DND-41 (cell line): ENCODE results near the gene FHAD1.

ENCODE experiments used
- ATAC-seq: fragments of 200-7000 bp; cut with Tn5 transposase; 3 replicates; pipeline ENCODE4 v1.9.1; 2021; ENCODE audit warnings: low read depth; ENCODE audit not compliant: insufficient read depth
- DNase-seq: peaks from one replicate; pipeline ENCODE4 v3.0.0-alpha.2; 2020
- H2AFZ ChIP-seq: 2 replicates; pipeline ENCODE4 v1.6.0; 2012; ENCODE audit warnings: low read depth, low read length
- H3K27ac ChIP-seq: 2 replicates; pipeline ENCODE4 v1.5.1; 2012; ENCODE audit warnings: low read length, inconsistent platforms
- H3K27me3 ChIP-seq: fragments of 200-600 bp; sonication (generic); 2 replicates; pipeline ENCODE4 v1.6.0; 2012; ENCODE audit warnings: low read length, mild to moderate bottlenecking, inconsistent platforms; ENCODE audit not compliant: insufficient read depth, poor library complexity
- H3K36me3 ChIP-seq: 2 replicates; pipeline ENCODE4 v1.5.1; 2012; ENCODE audit warnings: low read length, inconsistent platforms; ENCODE audit not compliant: insufficient read depth
- H3K4me1 ChIP-seq: 2 replicates; pipeline ENCODE4 v1.5.1; 2012; ENCODE audit warnings: mild to moderate bottlenecking, low read length; ENCODE audit not compliant: insufficient read depth
- H3K4me2 ChIP-seq: 2 replicates; pipeline ENCODE4 v1.6.0; 2012; ENCODE audit warnings: mild to moderate bottlenecking, moderate library complexity, low read length, inconsistent platforms; ENCODE audit not compliant: insufficient read depth
- H3K4me3 ChIP-seq, 2 experiments: fragments of 200-600 bp in 1 of 2; shearing (Covaris generic) in 1 of 2; 2 replicates each; pipeline ENCODE4 v1.5.1; 2012 to 2016; ENCODE audit warnings: inconsistent platforms in 2 of 2, low read length in 2 of 2, mild to moderate bottlenecking in 2 of 2, low read depth in 1 of 2, moderate library complexity in 1 of 2
- H3K79me2 ChIP-seq: 2 replicates; pipeline ENCODE4 v1.6.0; 2012; ENCODE audit warnings: low read length, inconsistent platforms; ENCODE audit not compliant: insufficient read depth
- H3K9ac ChIP-seq: 2 replicates; pipeline ENCODE4 v1.6.0; 2012; ENCODE audit warnings: low read depth, mild to moderate bottlenecking, inconsistent platforms, low read length, moderate library complexity
- H3K9me3 ChIP-seq: 2 replicates; pipeline ENCODE4 v1.5.1; 2012; ENCODE audit warnings: low read length, moderate library complexity, mild to moderate bottlenecking, inconsistent platforms; ENCODE audit not compliant: insufficient read depth, severe bottlenecking
- H4K20me1 ChIP-seq: 2 replicates; pipeline ENCODE4 v1.6.0; 2012; ENCODE audit warnings: low read length; ENCODE audit not compliant: insufficient read depth
- EZH2 ChIP-seq: IDR thresholded peaks from 3 replicates; pipeline ENCODE4 v1.6.1; 2012; ENCODE audit warnings: borderline replicate concordance, low read depth, mild to moderate bottlenecking, moderate library complexity, low read length, inconsistent platforms; ENCODE audit not compliant: severe bottlenecking
- TF ChIP-seq, protein P1 (sequence below): IDR thresholded peaks from 2 replicates; pipeline ENCODE4 v1.5.1; 2012; ENCODE audit warnings: borderline replicate concordance, low read length, moderate library complexity, mild to moderate bottlenecking; ENCODE audit not compliant: poor library complexity, severe bottlenecking; ENCODE audit errors: extremely low read depth

FHAD1 gene

DNA sequence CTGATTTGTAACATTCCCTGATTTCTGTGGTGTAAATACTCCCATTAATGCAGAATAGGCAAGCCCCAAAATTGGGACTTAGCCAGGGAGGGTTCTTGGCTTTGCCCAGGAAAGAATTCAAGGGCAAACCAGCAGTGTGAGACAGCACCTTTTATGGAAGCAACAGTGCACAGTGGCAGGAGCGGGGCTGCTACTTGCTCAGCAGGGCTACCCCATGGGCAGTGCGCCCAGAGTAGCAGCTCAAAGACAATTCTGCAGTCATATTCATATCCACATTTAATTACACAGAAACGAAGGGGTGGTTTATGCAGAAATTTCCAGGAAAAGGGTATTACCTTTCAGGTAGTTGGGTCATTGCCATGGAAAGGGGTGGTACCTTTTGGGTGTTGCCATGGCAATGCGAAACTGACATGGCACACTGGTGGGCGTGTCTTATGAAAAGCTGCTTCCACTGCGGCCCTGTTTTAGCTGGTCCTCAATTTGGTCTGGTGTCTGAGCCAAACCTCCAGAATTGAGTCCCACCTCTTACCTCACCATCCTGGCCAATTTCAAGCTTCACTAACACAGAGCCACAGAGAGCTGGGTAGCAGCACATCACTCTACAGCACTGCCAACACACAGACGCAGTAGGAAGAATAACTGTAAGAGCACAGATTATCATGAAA, 35.9 kb downstream of the FHAD1 start:
- ATAC-seq (no peak), DNase-seq (no peak)
- Histone ChIP-seq H2AFZ (no peak overlapping the region), H3K79me2 (no peaks in the 10 kb centered on the region), H3K27me3 (peaks cover 4% of the 10 kb centered on the region), H3K36me3 (no peaks in the 10 kb centered on the region), H3K27ac (no peak overlapping the region), H3K9ac (no peak overlapping the region), H4K20me1 (no peaks in the 10 kb centered on the region), H3K4me3 (no peak overlapping the region), H3K4me1 (no peaks in the 10 kb centered on the region), H3K9me3 (no peaks in the 10 kb centered on the region), H3K4me2 (no peak overlapping the region)
- TF ChIP-seq, protein P1, sequence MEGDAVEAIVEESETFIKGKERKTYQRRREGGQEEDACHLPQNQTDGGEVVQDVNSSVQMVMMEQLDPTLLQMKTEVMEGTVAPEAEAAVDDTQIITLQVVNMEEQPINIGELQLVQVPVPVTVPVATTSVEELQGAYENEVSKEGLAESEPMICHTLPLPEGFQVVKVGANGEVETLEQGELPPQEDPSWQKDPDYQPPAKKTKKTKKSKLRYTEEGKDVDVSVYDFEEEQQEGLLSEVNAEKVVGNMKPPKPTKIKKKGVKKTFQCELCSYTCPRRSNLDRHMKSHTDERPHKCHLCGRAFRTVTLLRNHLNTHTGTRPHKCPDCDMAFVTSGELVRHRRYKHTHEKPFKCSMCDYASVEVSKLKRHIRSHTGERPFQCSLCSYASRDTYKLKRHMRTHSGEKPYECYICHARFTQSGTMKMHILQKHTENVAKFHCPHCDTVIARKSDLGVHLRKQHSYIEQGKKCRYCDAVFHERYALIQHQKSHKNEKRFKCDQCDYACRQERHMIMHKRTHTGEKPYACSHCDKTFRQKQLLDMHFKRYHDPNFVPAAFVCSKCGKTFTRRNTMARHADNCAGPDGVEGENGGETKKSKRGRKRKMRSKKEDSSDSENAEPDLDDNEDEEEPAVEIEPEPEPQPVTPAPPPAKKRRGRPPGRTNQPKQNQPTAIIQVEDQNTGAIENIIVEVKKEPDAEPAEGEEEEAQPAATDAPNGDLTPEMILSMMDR = no peak
- TF ChIP-seq EZH2 = no peak

- DNase-seq = no peak
- no peak overlapping the region for H3K9ac ChIP-seq
- no peak overlapping the region for H3K4me3 ChIP-seq
- TF ChIP-seq EZH2 = no peak
- TF ChIP-seq, protein P1 = no peak
- no peaks in the 10 kb centered on the region for H4K20me1 ChIP-seq
- H3K4me2 ChIP-seq = no peak overlapping the region
- H3K4me1 ChIP-seq = no peaks in the 10 kb centered on the region
- H3K9me3 ChIP-seq = no peaks in the 10 kb centered on the region
- no peak overlapping the region for H3K27ac ChIP-seq
- no peaks in the 10 kb centered on the region for H3K36me3 ChIP-seq
- H2AFZ ChIP-seq = no peak overlapping the region
- ATAC-seq = no peak
- H3K27me3 ChIP-seq = peaks cover 4% of the 10 kb centered on the region
- H3K79me2 ChIP-seq = no peaks in the 10 kb centered on the region
Observed at GRCh38 chr1:15283526-15283925, 36.5 kb downstream of the FHAD1 start.

DNA sequence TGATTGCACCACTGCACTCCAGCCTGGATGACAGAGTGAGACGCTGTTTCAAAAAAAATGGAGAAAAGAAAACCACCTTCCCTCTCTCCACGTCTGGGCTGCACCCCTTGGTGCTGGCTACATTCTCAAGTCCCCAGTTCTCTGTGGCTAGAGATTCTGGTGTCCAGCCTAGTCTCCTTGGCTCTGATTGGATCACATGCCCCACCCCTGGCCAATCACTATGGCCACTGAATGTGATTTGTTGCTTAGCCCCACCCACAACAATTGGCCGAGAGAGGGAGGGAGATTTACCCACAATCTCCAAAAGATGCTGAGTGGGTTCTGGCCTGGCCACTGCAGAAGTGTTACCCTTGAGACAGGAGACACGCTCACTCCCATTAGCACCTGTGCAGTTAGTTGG, 39.4 kb downstream of the FHAD1 start:
- Histone ChIP-seq H4K20me1 (no peaks in the 10 kb centered on the region), H3K79me2 (no peaks in the 10 kb centered on the region)
- no peak for DNase-seq

More for the DNA sequence above, 39.4 kb downstream of the FHAD1 start:
- Histone ChIP-seq H3K9me3 (no peaks in the 10 kb centered on the region), H3K36me3 (no peaks in the 10 kb centered on the region), H3K27ac (no peak overlapping the region), H3K4me2 (no peak overlapping the region), H3K4me1 (no peaks in the 10 kb centered on the region), H3K9ac (no peak overlapping the region), H2AFZ (no peak overlapping the region), H3K4me3 (no peak overlapping the region), H3K27me3 (no peaks in the 10 kb centered on the region)
- TF ChIP-seq, protein P1 = no peak
- ATAC-seq = no peak
